CD4-positive, alpha-beta T cell treated with Interleukin-2 at 100 ng/mL for 4 hours (primary cell): ENCODE measurements around the gene CACUL1.
"Not testable (repeated sequence)": the region's sequence is repeated elsewhere in the genome, so short reads cannot be mapped to it uniquely, and the experiment has no call there.

Experiments
- DNase-seq: peaks from one replicate; pipeline ENCODE4 v3.0.0-alpha.2; 2020; ENCODE audit warnings: low spot score

The CACUL1 gene

DNA sequence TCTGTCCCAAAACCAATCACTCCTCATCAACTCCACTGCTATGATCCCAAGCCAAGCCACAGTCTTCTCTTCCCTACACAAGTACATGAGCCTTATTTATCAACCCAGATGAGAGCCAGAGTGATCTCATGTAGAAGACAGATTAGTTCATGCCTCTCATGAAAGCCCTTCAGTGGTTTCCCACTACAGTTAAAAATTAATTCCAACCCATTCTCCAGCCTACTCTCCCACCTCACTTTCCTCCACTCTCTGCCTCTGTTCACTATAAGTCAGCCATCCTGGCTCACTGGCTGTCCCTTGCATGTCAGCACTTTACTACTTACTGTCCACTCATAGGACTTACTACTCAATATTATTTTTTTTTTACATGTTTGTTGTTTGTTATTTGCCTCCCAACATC lies 67.3 kb downstream of the CACUL1 start:
- DNase-seq, result no peak

DNA sequence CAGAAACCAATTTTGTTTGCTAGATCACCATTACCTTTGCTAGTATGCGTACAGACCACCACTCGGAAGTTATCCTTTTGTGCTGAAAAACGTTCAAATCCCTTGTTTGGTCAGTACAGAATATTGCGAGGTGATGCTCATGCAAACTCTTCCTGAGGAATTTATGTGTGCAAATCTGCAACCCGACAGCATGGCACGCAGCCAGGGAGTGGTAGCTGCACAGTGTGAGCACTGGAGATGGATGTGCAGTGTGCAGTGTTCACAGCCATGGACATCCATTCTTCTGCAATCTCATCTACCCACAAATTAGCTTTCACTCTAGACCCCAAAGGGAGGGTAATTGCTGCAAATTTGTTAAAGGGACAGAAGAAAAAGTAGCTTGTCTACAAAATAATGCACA lies 72.2 kb downstream of the CACUL1 start:
- DNase-seq, result no peak

DNA sequence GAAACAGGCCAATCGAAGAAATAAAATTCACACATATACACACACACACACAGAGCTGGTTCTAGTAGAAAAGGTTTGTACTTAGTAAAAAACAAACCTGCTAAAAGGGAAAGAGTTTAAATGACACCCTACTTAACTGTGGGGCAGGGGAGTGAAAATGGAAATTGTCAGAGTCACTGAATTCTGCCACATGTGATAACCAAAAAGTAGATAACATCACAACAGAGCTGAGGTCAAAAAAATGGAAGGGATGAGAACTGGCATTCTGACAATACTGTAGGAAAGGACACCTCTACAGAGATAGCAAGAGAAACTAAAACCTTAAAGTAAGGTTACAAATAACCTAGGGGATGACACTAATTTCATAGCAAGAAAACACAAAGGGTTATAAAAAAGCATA lies 74.6 kb downstream of the CACUL1 start:
- no peak for DNase-seq

DNA sequence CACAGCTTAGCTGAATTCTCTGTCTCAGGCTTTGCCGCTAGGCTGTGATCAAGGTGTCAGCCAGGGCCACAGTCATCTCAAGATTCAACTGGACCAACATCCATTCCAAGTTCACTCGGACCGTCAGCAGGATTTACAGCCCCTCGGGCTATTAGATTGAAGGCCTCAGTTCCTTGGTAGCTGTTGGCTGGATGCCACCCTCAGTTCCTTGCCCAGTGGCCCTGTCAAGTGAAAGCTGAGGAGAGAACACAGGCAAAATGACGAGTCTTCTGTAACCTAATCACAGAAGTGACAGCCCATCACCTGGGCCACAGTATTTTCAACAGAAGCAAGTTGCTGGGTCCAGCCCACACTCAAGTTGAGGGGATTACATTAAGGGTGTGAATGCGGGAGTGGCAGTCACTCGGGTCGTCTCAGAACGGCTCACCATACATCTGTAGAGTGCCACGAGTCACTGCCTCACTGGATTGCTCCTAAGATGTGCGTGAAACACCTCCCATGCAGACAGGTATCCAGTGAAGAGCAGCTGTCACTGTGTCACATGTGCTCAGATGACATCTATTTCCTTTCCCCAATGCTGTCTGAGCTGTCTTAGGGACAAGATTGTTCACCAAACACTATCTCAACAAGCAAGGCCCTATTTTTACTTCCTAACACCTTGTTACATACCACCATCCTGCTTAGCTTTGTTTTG lies 80.4 kb downstream of the CACUL1 start:
- no peak for DNase-seq

DNA sequence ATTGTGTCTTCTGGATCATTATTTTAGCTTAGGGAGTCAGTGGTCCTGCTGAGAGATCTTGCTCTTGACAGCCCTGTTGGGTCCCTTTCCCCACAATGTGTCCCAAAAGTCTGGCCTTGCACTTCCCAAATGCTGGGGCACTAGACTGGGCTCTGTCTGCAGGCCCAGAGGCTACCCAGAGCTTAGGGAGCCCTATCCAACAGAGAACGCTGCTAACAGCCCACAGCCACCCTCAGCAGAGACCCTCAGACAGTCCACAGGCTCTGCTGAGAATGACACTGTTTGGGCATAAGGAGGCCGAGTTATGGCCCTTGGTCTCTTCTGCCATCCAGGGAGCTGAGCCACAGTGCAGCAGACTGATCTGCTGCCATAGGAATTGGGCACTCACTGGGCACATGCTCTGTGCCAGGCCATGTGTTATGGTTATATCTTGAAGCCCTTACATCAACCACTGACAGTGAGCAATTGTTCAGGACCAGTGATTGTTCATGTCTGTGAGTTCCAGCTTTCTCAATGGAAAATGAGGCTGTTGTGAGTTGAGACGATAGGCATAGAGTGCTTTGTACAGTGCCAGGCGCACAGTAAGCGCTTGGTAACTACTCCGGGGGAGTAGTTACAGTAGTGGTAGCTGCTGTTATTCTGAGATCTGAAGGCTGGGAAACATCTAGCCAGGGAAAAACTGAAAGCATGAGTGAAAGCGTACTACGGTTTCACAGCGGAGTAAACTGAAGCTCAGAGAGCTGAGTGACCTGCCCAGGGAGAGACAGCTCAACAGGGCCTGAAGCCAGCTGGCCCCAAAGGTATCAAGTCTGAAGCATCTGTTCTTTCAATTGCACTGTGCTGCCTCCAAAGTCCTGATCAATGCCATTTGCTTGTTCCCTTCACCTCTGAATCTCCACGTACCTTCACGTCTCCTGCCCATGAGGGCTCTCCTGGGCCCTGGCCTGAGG lies 81.7 kb downstream of the CACUL1 start:
- DNase-seq, result no peak

DNA sequence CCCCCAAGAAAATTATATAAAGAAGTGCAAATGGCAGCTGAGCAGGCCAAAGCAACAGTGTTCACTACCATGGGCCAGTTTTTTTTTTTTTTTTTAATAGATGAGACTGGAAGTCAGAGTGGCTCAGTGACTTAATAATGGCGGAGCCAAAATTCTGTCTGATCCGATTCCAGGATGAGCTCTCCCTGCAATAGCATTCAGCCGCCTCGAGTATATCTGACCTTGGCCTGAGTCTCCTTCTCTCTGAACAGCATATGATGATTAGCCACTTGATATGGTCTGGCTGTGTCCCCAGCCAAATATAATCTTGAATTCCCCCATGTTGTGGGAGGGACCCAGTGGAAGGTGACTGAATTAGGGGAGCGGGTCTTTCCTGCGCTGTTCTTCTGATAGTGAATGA lies 82.6 kb downstream of the CACUL1 start:
- DNase-seq, result no peak

DNA sequence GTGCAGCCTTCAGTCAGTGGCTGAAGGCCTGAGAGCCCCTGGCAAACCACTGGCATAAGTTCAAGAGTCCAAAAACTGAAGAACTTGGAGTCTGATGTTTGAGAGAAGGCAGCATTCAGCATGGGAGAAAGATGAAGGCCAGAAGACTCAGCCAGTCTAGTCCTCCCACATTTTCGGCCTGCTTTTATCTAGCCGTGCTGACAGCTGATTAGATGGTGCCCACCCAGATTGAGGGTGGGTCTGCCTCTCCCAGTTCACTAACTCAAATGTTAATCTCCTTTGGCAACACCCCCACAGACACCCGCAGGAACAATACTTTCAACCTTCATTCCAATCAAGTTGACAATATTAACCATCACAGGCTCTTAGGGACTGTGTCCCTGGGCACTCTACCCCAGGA lies 83.5 kb downstream of the CACUL1 start:
- not testable (repeated sequence) for DNase-seq

DNA sequence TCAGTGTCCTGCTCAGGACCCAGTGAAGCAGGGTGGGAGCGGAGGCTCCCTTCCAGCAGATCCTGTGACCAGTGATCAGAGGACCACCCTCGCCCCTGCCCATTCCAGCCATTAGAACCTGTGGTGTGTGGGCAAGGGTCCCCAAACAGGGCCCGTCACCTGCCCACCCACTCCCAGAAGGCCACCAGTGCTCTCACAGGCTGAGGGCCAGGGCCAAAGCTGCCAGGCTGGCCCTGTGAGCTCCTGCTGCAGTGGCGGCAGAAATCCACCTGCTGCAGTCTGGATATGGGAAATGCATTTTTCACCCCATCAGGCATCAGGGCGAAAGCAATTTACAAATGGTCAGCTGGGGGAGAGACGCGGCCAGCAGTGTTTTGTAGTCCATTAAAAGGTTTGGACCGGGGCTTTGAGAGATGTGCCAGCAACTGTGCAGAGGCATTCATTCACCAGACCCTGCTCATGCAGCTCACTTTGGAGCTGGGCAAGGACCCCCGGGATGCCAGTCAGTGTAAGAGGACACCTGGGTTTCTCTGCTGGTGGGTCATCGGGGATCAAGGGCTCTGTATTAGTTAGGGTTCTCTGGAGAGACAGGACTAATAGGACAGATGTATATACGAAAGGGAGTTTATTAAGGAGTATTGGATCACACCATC lies 84.2 kb downstream of the CACUL1 start:
- no peak for DNase-seq

DNA sequence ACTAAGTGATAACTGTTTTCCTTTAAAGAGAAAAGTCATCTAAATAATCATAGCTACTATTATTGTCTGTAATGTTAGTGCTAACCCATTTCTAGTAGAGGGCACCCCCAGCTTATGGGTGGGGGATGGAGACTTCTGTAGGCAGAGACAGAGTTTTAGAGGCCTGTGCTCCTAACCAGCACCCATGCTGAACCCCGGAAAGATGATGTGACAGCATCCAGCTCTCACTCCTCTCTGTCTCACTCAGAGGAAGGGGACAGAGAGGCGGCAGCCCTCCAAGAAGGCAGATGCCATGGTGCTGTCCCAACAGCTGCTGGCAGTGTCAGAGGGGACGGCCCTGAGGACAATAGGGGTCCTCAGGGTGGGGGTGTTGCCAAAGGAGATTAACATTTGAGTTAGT lies 84.9 kb downstream of the CACUL1 start:
- DNase-seq, result no peak

DNA sequence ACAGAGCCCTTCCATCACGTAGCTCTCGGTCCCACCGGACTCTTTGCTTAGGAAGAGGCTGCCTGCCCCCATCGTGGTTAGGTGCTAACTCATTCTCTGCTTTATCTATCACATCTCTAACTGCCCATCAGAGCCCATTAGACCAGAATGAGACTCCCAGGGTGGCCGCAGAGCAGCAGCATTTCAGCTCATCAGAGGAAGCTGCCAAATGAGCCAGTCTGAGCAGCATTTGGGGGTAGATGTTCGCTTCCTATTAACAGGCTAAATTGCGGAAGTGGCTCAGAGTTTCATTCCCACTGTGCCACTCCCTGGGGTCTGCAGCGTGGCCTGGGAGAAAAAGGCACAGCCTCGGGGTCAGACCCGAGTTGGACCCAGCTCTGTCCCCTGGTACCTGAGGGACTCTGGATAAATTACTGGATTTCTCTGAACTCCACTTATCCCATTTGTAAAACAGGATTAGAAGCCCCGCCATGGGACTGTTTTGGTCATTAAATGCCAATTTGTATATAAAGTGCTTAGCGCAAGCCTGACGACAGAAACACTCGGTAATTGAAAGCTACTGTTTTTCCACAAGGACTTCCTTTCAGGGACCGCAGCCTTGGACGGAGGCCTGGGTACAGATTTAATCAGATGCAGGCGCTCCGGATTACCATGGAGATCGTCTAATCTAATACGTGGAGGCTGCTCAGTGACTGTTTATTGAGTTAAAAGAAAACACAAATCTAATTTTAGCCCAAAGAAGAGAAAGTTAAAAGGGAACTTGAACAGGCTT lies 85.6 kb downstream of the CACUL1 start:
- DNase-seq, result peak; percentile 6

DNA sequence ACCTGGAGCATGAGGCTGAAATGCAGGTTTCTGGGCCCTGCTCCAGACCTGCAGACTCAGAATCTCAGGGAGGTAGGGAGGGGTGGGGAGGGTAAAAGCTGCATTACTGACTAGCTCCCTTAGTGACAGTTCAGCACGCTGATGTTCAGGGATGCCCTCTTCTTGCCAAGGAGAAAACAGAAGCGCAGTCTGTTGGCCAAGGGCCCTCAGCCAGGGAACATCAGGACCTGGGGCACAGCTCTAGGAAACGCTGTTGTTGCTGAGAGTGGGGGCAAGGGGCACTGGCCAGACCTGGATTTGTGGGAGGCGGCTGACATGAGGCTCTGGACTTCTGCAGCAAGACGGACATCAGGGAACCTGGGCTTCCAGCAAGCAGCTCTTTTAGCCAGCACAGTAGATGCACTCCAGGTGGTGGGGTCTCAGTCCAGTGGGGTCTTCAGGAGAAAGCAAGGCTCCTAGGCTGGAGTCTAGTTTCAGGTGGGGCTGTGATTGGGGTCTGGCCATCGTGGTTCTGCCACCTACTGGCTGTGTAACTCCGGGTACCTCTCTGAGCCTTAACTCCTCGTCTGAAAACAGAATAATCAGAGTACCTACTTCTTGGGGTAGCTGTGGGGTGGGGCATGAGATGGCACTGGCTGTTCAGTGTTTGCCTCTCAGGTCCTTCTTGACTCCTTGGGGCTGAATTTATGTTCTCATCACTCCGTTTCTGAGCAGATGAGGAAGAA lies 86.4 kb downstream of the CACUL1 start:
- no peak for DNase-seq

DNA sequence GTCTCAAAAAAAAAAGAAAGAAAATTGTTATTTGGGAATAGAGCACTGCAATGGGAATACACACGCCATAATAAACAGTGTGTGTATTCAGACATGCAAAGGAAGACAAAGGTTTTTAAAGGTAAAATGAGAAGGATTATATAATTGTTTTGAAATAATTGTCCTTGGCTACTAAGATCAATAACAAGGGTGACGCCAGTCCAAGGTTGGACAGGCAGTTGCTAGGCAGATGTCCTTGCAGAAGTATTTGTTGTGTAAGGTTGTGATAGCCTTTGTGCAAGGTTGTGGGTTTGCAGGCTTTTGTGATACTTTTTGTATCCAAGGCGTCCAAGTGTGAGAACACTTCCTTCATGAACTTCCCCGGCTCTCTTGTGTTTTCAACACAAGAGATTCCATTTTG lies 87.0 kb downstream of the CACUL1 start:
- DNase-seq, result no peak

DNA sequence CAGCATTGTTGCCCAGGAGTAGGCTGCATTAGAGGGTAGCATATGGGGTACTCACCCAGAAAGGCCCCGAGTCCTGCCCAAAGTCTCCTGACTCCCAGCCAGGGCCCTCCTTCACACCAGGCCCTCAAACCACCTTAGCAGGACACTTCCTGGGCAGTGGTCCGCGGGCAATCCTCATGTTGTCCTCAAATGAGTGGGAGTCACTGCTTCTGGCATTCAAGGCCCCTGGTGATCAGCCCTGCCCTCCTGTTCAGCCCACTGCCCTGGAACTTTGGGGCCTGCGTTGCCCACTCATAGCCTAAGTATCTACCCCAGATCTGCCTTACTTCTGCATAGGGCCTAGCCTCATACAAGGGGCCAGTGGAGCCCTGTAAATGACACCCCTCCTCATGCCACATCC lies 88.4 kb downstream of the CACUL1 start:
- no peak for DNase-seq

DNA sequence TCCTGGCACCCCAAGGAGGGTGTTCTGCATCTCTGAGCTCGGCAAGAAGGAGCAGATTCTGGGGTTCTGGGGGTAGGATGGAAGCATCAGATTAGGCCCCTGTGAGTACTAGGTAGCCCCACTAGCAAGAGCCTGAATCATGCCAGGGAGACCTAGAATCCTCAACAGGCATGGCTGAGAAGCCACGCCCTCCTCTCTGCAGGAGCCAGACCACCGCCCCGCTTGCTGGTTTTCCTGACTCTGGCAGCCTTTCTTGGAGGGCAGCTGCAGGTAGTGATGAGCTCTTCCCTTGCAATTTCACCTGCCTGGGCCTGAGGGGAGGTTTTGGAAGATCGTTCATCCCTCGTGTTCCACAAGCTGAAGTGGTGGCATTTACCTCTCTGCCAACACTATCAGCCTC lies 90.4 kb downstream of the CACUL1 start:
- no peak for DNase-seq

DNA sequence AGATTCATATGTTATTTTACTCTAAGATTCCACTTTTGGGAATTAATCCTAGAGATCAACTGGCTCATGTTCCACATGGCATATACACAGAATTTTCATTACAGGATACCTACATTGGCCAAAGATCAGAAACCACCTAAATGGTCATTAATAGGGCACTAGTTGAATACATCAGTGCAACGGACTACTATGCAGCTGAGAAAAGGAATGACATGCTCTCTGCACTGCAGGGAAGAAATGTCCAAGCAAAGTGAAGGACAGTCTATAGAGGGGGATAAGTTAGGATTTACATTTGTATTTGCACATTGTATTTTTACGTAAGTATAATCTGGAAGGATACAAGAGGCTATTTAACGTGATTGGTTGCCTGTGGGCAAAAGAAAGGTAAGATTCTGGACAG lies 91.6 kb downstream of the CACUL1 start:
- no peak for DNase-seq

DNA sequence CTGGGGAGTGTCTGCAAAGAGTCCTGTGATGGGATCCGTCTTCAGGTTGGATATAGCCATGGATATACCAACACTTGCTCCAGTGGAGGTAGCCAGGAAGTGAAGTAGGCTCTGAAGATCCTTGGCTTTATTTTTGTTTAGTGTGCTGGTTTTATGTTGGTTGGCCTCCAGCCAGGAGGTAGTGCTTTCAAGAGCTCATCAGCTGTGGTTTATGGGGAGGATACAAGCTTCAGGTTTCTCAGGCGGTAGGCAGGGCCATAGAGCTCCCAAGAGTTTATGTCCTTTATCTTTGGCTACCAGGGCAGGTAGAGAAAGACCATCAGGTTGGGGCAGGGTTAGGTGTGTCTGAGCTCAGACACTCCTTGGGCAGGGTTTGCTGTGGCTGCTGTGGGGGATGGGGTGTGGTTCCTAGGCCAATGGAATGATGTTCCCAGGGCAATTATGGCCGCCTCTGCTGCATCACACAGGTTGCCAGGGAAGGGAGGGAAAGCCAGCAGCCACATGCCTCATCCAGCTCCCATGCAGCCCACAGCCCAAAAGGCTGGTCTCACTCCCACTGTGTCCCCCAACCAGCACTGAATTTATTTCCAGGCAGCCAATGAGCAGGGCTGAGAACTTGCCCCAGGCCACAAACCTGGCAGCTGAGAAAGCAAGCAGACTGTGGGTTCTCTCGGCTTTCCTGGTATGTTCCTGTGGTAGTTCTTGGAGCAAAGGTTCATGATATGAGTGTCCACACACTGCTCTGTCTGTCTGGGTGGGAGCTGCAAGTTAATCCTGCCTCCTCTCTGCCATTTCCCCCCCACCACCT lies 92.3 kb downstream of the CACUL1 start:
- DNase-seq, result peak; percentile 8

DNA sequence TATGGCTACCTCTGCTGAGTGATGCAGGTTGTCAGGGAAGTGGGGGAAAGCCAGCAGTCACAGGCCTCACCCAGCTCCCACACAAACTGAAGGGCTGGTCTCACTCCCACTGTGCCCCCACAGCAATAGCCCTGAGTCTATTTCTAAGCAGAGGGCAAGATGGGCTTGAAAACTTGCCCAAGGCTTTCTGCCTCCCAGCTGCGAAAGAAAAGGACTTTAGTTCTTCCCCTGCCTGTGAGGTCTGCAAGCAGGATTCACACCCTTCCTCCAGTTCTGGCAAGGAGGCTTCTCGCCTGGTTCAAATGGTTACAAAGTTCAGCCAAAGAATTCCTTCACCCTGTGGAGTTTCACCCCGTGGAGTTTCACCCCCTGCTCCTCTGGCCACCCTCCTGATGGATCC lies 96.0 kb downstream of the CACUL1 start:
- DNase-seq, result no peak

DNA sequence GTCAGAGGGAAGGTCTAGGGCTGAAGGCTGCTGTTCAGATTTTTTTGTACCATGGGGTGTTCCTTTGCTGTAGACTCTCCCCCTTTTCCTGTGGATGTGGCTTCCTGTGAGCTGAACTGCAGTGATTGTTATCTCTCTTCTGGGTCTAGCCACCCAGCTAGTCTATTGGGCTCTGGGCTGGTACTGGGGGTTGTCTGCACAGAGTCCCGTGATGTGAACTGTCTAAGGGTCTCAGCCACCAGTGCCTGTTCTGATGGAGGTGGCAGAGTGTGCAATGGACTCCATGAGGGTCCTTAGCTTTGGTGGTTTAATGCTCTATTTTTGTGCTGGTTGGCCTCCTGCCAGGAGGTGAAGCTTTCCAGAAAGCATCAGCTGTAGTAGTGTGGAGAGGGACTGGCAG lies 96.6 kb downstream of the CACUL1 start:
- DNase-seq, result peak; percentile 26

DNA sequence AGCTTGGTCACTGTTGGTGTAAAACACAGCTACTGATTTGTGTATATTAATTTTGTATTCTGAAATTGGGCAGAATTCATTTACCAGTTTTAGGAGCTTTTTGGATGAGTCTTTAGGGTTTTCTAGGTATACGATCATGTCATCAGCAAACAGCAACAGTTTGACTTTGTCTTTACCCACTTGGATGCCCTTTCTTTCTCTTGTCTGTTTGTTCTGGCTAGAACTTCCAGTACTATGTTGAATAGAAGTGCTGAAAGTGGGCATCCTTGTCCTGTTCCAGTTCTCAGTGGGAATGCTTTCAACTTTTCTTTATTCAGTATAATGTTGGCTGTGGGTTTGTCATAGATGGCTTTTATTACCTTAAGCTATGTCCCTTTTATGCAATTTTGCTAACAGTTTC lies 109.5 kb downstream of the CACUL1 start:
- not testable (repeated sequence) for DNase-seq

DNA sequence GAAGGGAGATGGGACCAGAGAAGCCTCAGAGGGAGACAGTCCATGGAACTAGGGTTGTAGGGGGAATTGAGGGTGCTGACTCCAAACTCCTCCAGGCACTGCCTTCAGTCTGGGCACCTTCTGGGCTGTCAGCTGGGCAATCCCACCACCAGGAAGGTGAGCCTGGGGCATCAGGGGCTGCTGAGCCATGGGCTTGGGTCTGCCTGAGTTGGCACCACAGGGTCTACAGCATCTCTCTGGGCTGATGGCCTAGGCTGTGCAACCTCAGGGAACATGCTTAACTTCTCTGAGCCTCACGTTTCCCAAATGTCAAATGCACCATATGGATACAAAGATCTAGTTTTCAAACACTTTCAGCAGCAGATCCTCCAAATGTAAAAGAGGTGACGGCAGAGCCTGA lies 112.5 kb downstream of the CACUL1 start:
- no peak for DNase-seq

DNA sequence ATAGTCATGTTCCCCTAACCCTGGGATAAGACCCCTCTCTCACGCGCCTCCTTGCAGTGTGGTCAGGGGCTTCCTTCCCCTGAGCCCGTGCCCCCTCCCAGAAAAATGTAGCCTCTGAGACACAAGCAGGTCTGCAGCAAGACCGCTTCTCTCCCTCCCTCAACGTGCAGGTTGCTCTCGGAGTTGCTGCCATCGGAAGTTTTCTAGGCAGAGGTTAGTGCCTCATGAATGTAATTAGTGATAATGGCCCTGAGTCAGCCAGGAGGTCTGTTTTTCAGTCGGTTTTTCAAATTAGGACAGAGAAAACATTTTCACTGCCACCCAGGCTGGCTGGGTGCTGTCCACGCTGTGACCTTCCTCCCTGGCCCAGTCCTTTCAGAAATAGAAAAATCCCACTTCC lies 116.1 kb downstream of the CACUL1 start:
- no peak for DNase-seq
